Mesothelial cell of epicardium (in vitro differentiated cells): ENCODE results near the gene STPG1. TPM values are rescaled to one million over a fixed set of nuclear protein-coding genes. Genes with fewer than 3 reads are reported as not detected.

Experiments used
- DNase-seq, 2 experiments: peaks; one replicate each; pipeline ENCODE4 v3.0.0; 2021; ENCODE audit warnings: low spot score in 2 of 2; ENCODE audit not compliant: unreplicated experiment in 2 of 2
- H3K27ac Mint-ChIP-seq: 2 replicates; pipeline ENCODE4 v1.8.0; 2021; ENCODE audit warnings: mixed read lengths
- H3K27me3 Mint-ChIP-seq: 2 replicates; pipeline ENCODE4 v1.8.0; 2021; ENCODE audit warnings: low read depth, mixed read lengths
- H3K36me3 Mint-ChIP-seq: 2 replicates; pipeline ENCODE4 v1.8.0; 2021; ENCODE audit warnings: mixed read lengths
- H3K4me1 Mint-ChIP-seq: 2 replicates; pipeline ENCODE4 v1.8.0; 2021; ENCODE audit warnings: mixed read lengths
- H3K4me3 Mint-ChIP-seq: 2 replicates; pipeline ENCODE4 v1.8.0; 2021; ENCODE audit warnings: mild to moderate bottlenecking, moderate library complexity, mixed read lengths
- H3K9me3 Mint-ChIP-seq: 2 replicates; pipeline ENCODE4 v1.8.0; 2021; ENCODE audit warnings: mixed read lengths
- CTCF ChIP-seq: fragments of 200-600 bp; sonication (generic); IDR thresholded peaks from one replicate; pipeline ENCODE4 v1.5.0; 2021; ENCODE audit warnings: antibody characterized with exemption; ENCODE audit not compliant: unreplicated experiment
- total RNA-seq: library from RNA; stranded (reverse); gene quantifications from 3 replicates; pipeline ENCODE4 v1.2.1, GENCODE V29; 2021

The STPG1 gene
- total RNA-seq, 1 donor from 2014 or later = 8.8 TPM

DNA sequence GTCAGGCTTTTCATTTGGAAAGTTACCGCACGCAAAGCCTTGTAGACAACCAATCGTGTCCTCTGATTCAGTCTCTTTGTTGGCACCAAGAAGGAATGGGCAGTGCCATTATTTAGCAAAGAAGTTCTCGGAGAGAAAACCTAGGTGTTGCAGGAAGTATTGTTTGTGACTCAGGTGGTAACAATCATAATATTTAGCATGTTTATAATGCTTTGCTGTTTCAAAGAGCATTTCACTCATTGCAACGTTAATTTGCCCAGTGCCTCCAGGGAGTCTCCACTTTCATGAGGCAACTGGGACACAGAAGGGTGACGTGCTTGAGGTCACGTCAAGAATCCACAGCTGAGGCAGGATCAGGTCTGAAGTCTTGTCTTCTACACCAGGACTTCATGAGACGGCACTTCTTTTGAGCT lies 31.4 kb downstream of the STPG1 start:
- Mint-ChIP-seq H3K36me3 (peaks cover 10% of the 10 kb centered on the region), H3K27ac (no peak overlapping the region), H3K4me1 (peaks cover 10% of the 10 kb centered on the region), H3K27me3 (peaks cover 1% of the 10 kb centered on the region), H3K9me3 (no peaks in the 10 kb centered on the region), H3K4me3 (no peak overlapping the region)
- no peak for TF ChIP-seq CTCF
- DNase-seq = no peak

DNA sequence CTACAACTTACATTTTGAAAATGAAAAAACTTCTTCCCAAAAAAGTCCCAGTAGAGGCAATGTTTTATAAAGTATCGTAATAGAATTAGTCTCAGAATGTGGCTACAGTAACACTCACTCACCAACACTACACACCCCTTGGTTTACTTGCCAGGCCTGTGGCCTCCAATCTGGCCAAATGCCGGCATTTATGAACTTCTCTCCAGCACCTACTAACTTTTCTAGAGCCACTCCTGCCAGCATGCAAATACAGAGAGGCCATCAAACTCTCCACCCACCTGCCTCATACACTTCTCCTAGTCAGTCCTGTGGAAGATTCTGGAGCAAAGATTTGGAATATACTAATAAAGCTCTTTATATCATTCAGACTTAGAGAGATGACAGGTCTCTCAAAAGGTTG lies 32.3 kb downstream of the STPG1 start:
- H3K27ac Mint-ChIP-seq = no peak overlapping the region
- DNase-seq = no peak
- H3K27me3 Mint-ChIP-seq = peaks cover 1% of the 10 kb centered on the region
- H3K4me3 Mint-ChIP-seq = no peak overlapping the region
- peaks cover 8% of the 10 kb centered on the region for H3K36me3 Mint-ChIP-seq
- no peaks in the 10 kb centered on the region for H3K9me3 Mint-ChIP-seq
- no peak for TF ChIP-seq CTCF
- H3K4me1 Mint-ChIP-seq = peaks cover 7% of the 10 kb centered on the region

GRCh38 chr1:24380508-24380907 lies 33.1 kb downstream of the STPG1 start:
- Mint-ChIP-seq H3K27ac (no peak overlapping the region), H3K9me3 (no peaks in the 10 kb centered on the region), H3K4me3 (no peak overlapping the region), H3K4me1 (peaks cover 9% of the 10 kb centered on the region), H3K27me3 (peaks cover 1% of the 10 kb centered on the region), H3K36me3 (peaks cover 7% of the 10 kb centered on the region)
- DNase-seq = no peak
- TF ChIP-seq CTCF = no peak

DNA sequence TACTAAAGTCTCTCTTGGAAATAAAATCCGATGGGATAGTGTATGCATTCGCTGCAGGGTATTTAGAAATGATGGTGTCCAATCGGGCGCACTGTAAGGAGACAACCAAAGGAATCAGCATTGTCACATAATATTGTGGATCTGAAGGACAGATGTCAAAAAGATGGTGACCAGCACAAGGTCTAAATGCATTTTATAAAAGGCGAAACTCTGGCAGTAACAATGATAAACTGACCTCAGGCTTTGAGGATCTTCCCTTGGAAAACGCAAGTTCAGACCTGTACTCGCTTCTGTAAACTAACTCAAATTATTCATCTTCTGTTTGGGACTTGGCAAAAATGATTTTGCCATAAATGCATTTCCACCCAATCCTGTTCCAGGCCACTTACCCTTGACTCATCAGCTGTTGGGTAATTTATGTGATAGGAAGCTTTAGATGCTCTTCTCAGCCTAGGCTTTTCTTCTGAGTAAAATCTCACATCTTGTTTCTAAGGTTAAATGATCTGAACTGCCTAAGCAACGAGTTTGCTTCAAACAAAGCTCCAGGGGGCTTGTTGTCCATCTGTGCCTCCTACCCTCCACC lies 33.8 kb downstream of the STPG1 start:
- peaks cover 1% of the 10 kb centered on the region for H3K27me3 Mint-ChIP-seq
- H3K27ac Mint-ChIP-seq = peak overlapping the region; percentile 55
- H3K36me3 Mint-ChIP-seq = peaks cover 7% of the 10 kb centered on the region
- peaks cover 16% of the 10 kb centered on the region for H3K4me1 Mint-ChIP-seq
- TF ChIP-seq CTCF = no peak
- DNase-seq = peak in 1 of 2 experiments; percentile 22
- no peak overlapping the region for H3K4me3 Mint-ChIP-seq
- H3K9me3 Mint-ChIP-seq = no peaks in the 10 kb centered on the region

DNA sequence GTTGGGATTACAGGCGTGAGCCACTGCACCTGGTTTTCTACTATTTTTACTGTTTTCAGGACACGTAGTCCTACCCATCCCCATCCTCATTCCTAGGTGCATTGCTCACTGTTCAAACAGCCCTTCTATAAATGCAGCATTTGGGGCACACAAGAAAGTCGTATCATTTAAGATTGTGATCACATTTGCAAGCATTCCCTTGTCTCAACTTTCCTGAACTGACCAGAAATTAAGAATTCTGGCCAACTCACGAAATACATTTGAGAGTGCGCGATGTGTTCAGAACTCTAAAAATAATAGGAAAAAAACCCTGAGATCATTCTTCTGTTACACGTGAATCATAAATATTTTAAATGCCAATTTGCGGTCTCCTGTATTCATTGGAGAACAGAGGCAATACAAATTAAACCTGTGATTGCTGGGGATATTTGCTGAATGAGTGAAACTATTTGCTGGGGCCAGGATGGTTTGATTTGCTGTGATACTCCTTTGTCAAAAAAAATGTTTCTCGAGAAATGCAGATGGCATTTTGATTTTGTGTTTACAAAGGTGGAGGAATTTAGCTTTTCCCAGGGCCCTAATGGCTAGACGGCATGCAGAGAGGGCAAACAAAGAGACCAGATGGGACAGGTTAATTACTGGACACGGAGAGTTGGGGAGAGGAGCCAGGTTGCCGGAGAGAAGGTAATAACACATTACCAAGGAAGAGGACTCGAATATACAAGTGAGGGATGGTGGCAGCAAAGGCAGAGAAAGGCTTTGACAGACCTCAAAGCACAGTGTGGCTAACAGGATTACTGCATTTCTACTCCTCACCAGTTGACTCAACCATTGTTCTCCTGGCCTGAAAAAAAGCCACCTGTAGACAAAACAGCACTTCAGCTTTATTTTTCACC lies 38.4 kb downstream of the STPG1 start:
- Mint-ChIP-seq H3K27ac (peak overlapping the region; percentile 68), H3K4me3 (no peak overlapping the region)

More for the DNA sequence above, 38.4 kb downstream of the STPG1 start:
- Mint-ChIP-seq H3K36me3 (no peaks in the 10 kb centered on the region), H3K9me3 (no peaks in the 10 kb centered on the region), H3K4me1 (peaks cover 25% of the 10 kb centered on the region), H3K27me3 (peaks cover 1% of the 10 kb centered on the region)
- no peak for TF ChIP-seq CTCF
- DNase-seq = no peak
